ENCODE data around the gene SCO2. TPM values are rescaled to one million over a fixed set of nuclear protein-coding genes. Genes with fewer than 3 reads are reported as not detected.

Gene SCO2
- total and polyA plus RNA-seq, 2 of the 13 experiments (the other 11 are each of a cell fraction or from before 2014, with no cell fraction given) = 0.32 to 3.7 TPM

DNA sequence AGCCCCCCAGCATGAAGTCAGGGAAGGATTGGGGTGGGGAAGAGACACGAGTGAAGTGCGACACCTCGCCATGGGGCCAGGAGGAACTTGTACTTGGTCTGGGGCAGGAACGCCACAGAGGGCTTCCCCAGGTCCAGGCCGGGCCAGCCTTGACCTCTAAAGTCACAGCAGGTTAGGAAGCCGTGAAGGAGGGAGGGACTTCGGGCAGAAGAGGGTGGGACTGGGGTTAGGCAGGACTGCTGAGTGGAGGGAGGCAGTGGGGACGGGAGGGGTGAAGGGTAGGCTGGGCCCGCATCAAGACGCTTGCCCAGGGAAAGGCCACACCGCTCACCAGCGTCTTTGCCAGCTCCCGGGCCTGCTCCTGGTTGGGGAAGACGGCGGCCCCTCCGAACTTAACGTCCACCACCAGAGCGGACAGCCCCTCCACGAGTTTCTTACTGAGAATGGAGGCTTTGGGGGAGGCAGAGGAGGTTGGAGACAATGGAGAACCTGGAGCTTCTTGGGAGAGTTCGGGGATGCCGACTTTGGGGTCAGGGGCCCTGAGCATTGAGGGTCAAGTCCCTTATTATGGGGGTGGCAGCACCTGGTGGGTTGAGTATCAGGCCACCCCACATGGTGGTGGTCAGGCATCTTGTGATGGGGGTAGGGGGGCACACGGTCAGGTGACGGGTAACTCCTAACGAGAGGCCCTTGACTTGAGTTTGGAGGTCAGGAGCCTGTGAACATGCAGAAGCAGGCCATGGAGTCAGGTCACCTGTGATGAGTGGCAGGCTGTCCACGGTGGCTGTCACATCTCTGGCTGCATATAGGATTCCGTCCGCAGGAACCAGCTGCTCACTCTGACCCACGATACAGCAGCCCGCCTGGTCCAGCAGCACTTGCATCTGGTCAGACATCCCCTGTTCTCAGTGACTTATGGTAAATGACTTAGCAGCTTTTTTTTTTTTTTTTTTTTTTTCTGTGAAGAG lies 1.7 kb upstream of the SCO2 start:
- DNase-seq (ENCODE audit: low spot score) (peak; percentile 70), FAIRE-seq (peak; percentile 72), ATAC-seq (peak; percentile 29)
- Histone ChIP-seq H3K36me3 (replicated peaks in 1 of 2; ENCODE audit: control insufficient read depth in 1 of 2, insufficient read depth in 2 of 2, low read length in 2 of 2) (peaks cover 3 to 16% of the 10 kb centered on the region in 2 experiments; a peak in 4 of 5 replicates), H4K20me1 (ENCODE audit: insufficient read depth, low read length) (peaks cover 19% of the 10 kb centered on the region), H3K27me3 (ENCODE audit: control insufficient read depth in 1 of 2, insufficient read depth in 2 of 2, low read length in 2 of 2) (no peaks in the 10 kb centered on the region), H3K4me3 (replicated peaks in 1 of 3; ENCODE audit: insufficient read depth in 1 of 3, low read depth in 2 of 3, low read length in 3 of 3) (peak overlapping the region; percentile 70 to 84 (median 83)), H3K9me3 (ENCODE audit: low read length) (no peaks in the 10 kb centered on the region), H3K9ac (ENCODE audit: insufficient read depth, low read depth, low read length) (peak overlapping the region; percentile 91), H2AFZ (ENCODE audit: low read length) (no peak overlapping the region), H3K27ac (ENCODE audit: extremely low read length, insufficient read depth, low read length) (peak overlapping the region; percentile 94), H3K4me2 (ENCODE audit: low read depth, low read length) (peak overlapping the region; percentile 100), H3K79me2 (ENCODE audit: insufficient read depth, low read length) (peaks cover 20% of the 10 kb centered on the region), H3K4me1 (ENCODE audit: insufficient read depth, low read length) (peaks cover 61% of the 10 kb centered on the region)
- TSS peak; percentile 34 for BruUV-seq (replicated peaks)
- ChIA-PET CTCF (ENCODE audit: low intra/inter-chr PET ratio, low total read pairs) (no interaction called here), POLR2A (interaction anchor here (0.6 to 4.2 kb wide), 8 partner anchors 19 to 276 kb away, joined by 3 to 97 read pairs (median 3); partner anchors contain the start of genes ARSA, HDAC10, LMF2 and NCAPH2)
- WGBS (ENCODE audit: low lambda C conversion rate) = 16% methylated on average over 20 of the region's 29 CpGs
- in situ Hi-C loops (cut with HindIII; ENCODE audit: extremely low pct_ligation_motif_present, low pct_unique_long_range_greater_than_20kb) (no loop called here), intact Hi-C loops (cut with micrococcal nuclease; ENCODE audit: unreplicated experiment) (loop anchor here (5.0 kb wide), 1 partner anchor 35 kb away; the partner anchor contains the start of gene SYCE3)
- TF ChIP-seq RBAK (CRISPR knock-in tag; IDR thresholded peaks at IDR 0.05) (no peak), ZNF101 (CRISPR knock-in tag; IDR thresholded peaks at IDR 0.05; ENCODE audit: borderline replicate concordance, low read depth) (no peak), ETV6 (CRISPR knock-in tag; conservative IDR thresholded peaks at IDR 0.05) (no peak), EP300 (IDR thresholded peaks at IDR 0.05; ENCODE audit: low read depth in 2 of 2, low read length in 2 of 2) (no peak), EP300 (CRISPR knock-in tag; IDR thresholded peaks at IDR 0.05; ENCODE audit: borderline replicate concordance) (no peak; the same call in 1 of the 2 replicates), HNRNPLL (IDR thresholded peaks at IDR 0.05; ENCODE audit: low read depth, low read length, poor library complexity, severe bottlenecking) (no peak), SP5 (CRISPR knock-in tag; IDR thresholded peaks at IDR 0.05; ENCODE audit: borderline replicate concordance, low read depth) (peak; percentile 70; the same call in 1 of the 2 replicates), ZNF235 (CRISPR knock-in tag; IDR thresholded peaks at IDR 0.05; ENCODE audit: borderline replicate concordance) (no peak), ZNF251 (CRISPR knock-in tag; IDR thresholded peaks at IDR 0.05) (0 out of 2 replicates have a peak, but pooled peaks have one; percentile 57)
- TF ChIP-seq, protein P1, sequence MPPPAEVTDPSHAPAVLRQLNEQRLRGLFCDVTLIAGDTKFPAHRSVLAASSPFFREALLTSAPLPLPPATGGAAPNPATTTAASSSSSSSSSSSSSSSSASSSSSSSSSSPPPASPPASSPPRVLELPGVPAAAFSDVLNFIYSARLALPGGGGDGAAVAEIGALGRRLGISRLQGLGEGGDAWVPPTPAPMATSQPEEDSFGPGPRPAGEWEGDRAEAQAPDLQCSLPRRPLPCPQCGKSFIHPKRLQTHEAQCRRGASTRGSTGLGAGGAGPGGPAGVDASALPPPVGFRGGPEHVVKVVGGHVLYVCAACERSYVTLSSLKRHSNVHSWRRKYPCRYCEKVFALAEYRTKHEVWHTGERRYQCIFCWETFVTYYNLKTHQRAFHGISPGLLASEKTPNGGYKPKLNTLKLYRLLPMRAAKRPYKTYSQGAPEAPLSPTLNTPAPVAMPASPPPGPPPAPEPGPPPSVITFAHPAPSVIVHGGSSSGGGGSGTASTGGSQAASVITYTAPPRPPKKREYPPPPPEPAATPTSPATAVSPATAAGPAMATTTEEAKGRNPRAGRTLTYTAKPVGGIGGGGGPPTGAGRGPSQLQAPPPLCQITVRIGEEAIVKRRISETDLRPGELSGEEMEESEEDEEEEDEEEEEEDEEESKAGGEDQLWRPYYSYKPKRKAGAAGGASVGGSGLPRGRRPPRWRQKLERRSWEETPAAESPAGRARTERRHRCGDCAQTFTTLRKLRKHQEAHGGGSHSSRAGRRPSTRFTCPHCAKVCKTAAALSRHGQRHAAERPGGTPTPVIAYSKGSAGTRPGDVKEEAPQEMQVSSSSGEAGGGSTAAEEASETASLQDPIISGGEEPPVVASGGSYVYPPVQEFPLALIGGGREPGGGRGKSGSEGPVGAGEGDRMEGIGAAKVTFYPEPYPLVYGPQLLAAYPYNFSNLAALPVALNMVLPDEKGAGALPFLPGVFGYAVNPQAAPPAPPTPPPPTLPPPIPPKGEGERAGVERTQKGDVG (CRISPR knock-in tag; IDR thresholded peaks at IDR 0.05; ENCODE audit: borderline replicate concordance) = no peak
- TF ChIP-seq, protein P2, sequence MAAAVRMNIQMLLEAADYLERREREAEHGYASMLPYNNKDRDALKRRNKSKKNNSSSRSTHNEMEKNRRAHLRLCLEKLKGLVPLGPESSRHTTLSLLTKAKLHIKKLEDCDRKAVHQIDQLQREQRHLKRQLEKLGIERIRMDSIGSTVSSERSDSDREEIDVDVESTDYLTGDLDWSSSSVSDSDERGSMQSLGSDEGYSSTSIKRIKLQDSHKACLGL (CRISPR knock-in tag; IDR thresholded peaks at IDR 0.05) = no peak
- TF ChIP-seq, protein P3, sequence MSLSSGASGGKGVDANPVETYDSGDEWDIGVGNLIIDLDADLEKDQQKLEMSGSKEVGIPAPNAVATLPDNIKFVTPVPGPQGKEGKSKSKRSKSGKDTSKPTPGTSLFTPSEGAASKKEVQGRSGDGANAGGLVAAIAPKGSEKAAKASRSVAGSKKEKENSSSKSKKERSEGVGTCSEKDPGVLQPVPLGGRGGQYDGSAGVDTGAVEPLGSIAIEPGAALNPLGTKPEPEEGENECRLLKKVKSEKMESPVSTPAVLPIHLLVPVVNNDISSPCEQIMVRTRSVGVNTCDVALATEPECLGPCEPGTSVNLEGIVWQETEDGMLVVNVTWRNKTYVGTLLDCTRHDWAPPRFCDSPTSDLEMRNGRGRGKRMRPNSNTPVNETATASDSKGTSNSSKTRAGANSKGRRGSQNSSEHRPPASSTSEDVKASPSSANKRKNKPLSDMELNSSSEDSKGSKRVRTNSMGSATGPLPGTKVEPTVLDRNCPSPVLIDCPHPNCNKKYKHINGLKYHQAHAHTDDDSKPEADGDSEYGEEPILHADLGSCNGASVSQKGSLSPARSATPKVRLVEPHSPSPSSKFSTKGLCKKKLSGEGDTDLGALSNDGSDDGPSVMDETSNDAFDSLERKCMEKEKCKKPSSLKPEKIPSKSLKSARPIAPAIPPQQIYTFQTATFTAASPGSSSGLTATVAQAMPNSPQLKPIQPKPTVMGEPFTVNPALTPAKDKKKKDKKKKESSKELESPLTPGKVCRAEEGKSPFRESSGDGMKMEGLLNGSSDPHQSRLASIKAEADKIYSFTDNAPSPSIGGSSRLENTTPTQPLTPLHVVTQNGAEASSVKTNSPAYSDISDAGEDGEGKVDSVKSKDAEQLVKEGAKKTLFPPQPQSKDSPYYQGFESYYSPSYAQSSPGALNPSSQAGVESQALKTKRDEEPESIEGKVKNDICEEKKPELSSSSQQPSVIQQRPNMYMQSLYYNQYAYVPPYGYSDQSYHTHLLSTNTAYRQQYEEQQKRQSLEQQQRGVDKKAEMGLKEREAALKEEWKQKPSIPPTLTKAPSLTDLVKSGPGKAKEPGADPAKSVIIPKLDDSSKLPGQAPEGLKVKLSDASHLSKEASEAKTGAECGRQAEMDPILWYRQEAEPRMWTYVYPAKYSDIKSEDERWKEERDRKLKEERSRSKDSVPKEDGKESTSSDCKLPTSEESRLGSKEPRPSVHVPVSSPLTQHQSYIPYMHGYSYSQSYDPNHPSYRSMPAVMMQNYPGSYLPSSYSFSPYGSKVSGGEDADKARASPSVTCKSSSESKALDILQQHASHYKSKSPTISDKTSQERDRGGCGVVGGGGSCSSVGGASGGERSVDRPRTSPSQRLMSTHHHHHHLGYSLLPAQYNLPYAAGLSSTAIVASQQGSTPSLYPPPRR (CRISPR knock-in tag; IDR thresholded peaks at IDR 0.05; ENCODE audit: borderline replicate concordance) = peak; percentile 67

All from HepG2 (cell line).